HG02610 (cell line): ENCODE measurements around the gene THRSP.
"Not testable (repeated sequence)": the region's sequence is repeated elsewhere in the genome, so short reads cannot be mapped to it uniquely, and the experiment has no call there.

Experiments
- ATAC-seq: cut with Tn5 transposase; IDR thresholded peaks from one replicate; pipeline ENCODE4 v1.9.1; 2021; ENCODE audit warnings: mild to moderate bottlenecking, moderate library complexity; ENCODE audit not compliant: unreplicated experiment

THRSP gene

GRCh38 chr11:78063440-78064181 is at the start of gene THRSP:
TSS of gene THRSP (plus strand) at chr11:78063861. CDS start at chr11:78063882, 21 bp downstream.
- no peak for ATAC-seq

- ATAC-seq, result not testable (repeated sequence)
These were observed 48.6 kb upstream of the THRSP start for GRCh38 chr11:78014937-78015520.

- ATAC-seq, result no peak
These were observed 47.8 kb upstream of the THRSP start for GRCh38 chr11:78015878-78016277.

GRCh38 chr11:78019808-78020207 is 43.9 kb upstream of the THRSP start:
- no peak for ATAC-seq

GRCh38 chr11:78020246-78020645 is 43.4 kb upstream of the THRSP start:
- ATAC-seq, result no peak

- ATAC-seq, result no peak
These were observed 42.0 kb upstream of the THRSP start for GRCh38 chr11:78021611-78022010.

GRCh38 chr11:78022397-78023396 is 41.0 kb upstream of the THRSP start, which contains the start of gene KCTD14:
TSS of gene KCTD14 (minus strand) at chr11:78023276. CDS start at chr11:78023249, 27 bp downstream.
- no peak for ATAC-seq

- no peak for ATAC-seq
These were observed 40.2 kb upstream of the THRSP start for GRCh38 chr11:78023426-78023825.

- no peak for ATAC-seq
These were observed 38.3 kb upstream of the THRSP start for GRCh38 chr11:78025378-78025777.

- no peak for ATAC-seq
These were observed 35.9 kb upstream of the THRSP start for GRCh38 chr11:78027759-78028158.

GRCh38 chr11:78028423-78028822 is 35.2 kb upstream of the THRSP start:
- not testable (repeated sequence) for ATAC-seq

- no peak for ATAC-seq
These were observed 33.0 kb upstream of the THRSP start for GRCh38 chr11:78030429-78031325.

- ATAC-seq, result peak; percentile 76
These were observed 32.0 kb upstream of the THRSP start for GRCh38 chr11:78031629-78032028.

- ATAC-seq, result peak; percentile 3
These were observed 31.6 kb upstream of the THRSP start for GRCh38 chr11:78032090-78032489.

- no peak for ATAC-seq
These were observed 30.6 kb upstream of the THRSP start for GRCh38 chr11:78033040-78033439.

- no peak for ATAC-seq
These were observed 29.0 kb upstream of the THRSP start for GRCh38 chr11:78034623-78035022.

- no peak for ATAC-seq
These were observed 27.3 kb upstream of the THRSP start for GRCh38 chr11:78036313-78036712.

GRCh38 chr11:78037056-78037455 is 26.6 kb upstream of the THRSP start:
- no peak for ATAC-seq

- no peak for ATAC-seq
These were observed 25.6 kb upstream of the THRSP start for GRCh38 chr11:78037825-78038620.
